ENCODE measurements around the gene OR56A4. TPM values are rescaled to one million over a fixed set of nuclear protein-coding genes. Genes with fewer than 3 reads are reported as not detected.

The OR56A4 gene
- total RNA-seq, result 0.11 TPM

GRCh38 chr11:6006846-6007245 lies at the start of gene OR56A4:
Gene OR56A4 (minus strand): TSS chr11:6006946. CDS start chr11:6002992, 3,954 bp downstream.

GRCh38 chr11:6030708-6031405 lies 24.1 kb upstream of the OR56A4 start, which contains the start of gene OR56A1:
Gene OR56A1 (minus strand): TSS chr11:6030758. CDS start chr11:6027692, 3,066 bp downstream.

GRCh38 chr11:5986885-5987284 lies 19.9 kb downstream of the OR56A4 start, which contains the start of gene OR52L1:
Gene OR52L1 (minus strand): TSS chr11:5986985. CDS start chr11:5986930, 55 bp downstream.

GRCh38 chr11:5968394-5968793 lies 38.4 kb downstream of the OR56A4 start, which contains the start of gene OR56A5:
Gene OR56A5 (minus strand): TSS chr11:5968494. CDS start chr11:5968494, 0 bp downstream.

Other genes with a start within 250 kb of the OR56A4 start
- not detected for gene OR52N5, start 223.6 kb downstream of the OR56A4 start, total RNA-seq
- gene OR52N1, start 215.7 kb downstream of the OR56A4 start, total RNA-seq, result not detected
- gene OR52N2, start 198.0 kb downstream of the OR56A4 start, total RNA-seq, result not detected
- gene OR52E6, start 165.0 kb downstream of the OR56A4 start, total RNA-seq, result not detected
- gene OR52E8, start 149.3 kb downstream of the OR56A4 start, total RNA-seq, result not detected
- gene OR52E4, start 126.3 kb downstream of the OR56A4 start, total RNA-seq, result not detected
- not detected for gene OR52E5, start 113.7 kb downstream of the OR56A4 start, total RNA-seq
- gene OR56A3, start 64.7 kb downstream of the OR56A4 start, total RNA-seq, result not detected
- gene OR56A5, start 38.5 kb downstream of the OR56A4 start, total RNA-seq, result not detected
- gene OR52L1, start 20.0 kb downstream of the OR56A4 start, total RNA-seq, result not detected
- gene OR56A1, start 23.8 kb upstream of the OR56A4 start, total RNA-seq, result 0.11 TPM
- not detected for gene OR56B4, start 100.7 kb upstream of the OR56A4 start, total RNA-seq
- not detected for gene OR52B2, start 163.4 kb upstream of the OR56A4 start, total RNA-seq
- gene OR52W1, start 192.3 kb upstream of the OR56A4 start, total RNA-seq, result not detected
- not detected for gene C11orf42, start 198.6 kb upstream of the OR56A4 start, total RNA-seq
- 60.8 TPM for gene FHIP1B, start 227.7 kb upstream of the OR56A4 start, total RNA-seq
- 0.27 TPM for gene CNGA4, start 232.1 kb upstream of the OR56A4 start, total RNA-seq

Data from camera-type eye (tissue), 1 donor.